Thyroid gland (tissue), 4 donors: ENCODE measurements around the gene SHANK2. TPM values are rescaled to one million over a fixed set of nuclear protein-coding genes. Genes with fewer than 3 reads are reported as not detected.

Experiments
- DNase-seq, 2 donors: peaks; one replicate each; pipeline ENCODE4 v3.0.0-alpha.2; 2019
- H3K27ac ChIP-seq, 3 donors: fragments of 200-600 bp; sonication (generic); 1 replicate in 2 of 3; 2 replicates in 1 of 3; pipeline ENCODE4 v1.5.1; 2016 to 2019; ENCODE audit warnings: mild to moderate bottlenecking in 1 of 3, moderate library complexity in 1 of 3
- H3K27me3 ChIP-seq: fragments of 200-600 bp; sonication (generic); one replicate; pipeline ENCODE4 v1.5.1; 2019
- H3K36me3 ChIP-seq, 2 donors: fragments of 200-600 bp; sonication (generic); one replicate each; pipeline ENCODE4 v1.5.1; 2016 to 2019
- H3K4me1 ChIP-seq, 2 donors: fragments of 200-600 bp; sonication (generic); one replicate each; pipeline ENCODE4 v1.5.1; 2017 to 2019
- H3K4me3 ChIP-seq, 3 donors: fragments of 200-600 bp; sonication (generic); replicated peaks in 1 of 3; 1 replicate in 2 of 3; 2 replicates in 1 of 3; pipeline ENCODE4 v1.5.1; 2016; ENCODE audit warnings: mild to moderate bottlenecking in 1 of 3
- H3K9me3 ChIP-seq: fragments of 200-600 bp; sonication (generic); one replicate; pipeline ENCODE4 v1.5.1; 2017
- POLR2A ChIP-seq, 2 donors: fragments of 450-650 bp; IDR thresholded peaks; one replicate each; pipeline ENCODE4 v1.6.1; 2017; ENCODE audit warnings: antibody characterized with exemption in 2 of 2, mild to moderate bottlenecking in 2 of 2, moderate library complexity in 1 of 2
- WGBS, 2 donors: methylation state at CpG; one replicate each; pipeline ENCODE4 v1.1.5; 2017; 5-methylcytosine and 5-hydroxymethylcytosine counted together
- intact Hi-C: fragments of 100-400 bp; cut with DNase I; formaldehyde crosslinking; loops from one replicate; pipeline ENCODE4 v1.15.1; 2023
- total RNA-seq, 4 donors: library from RNA; depleted of rRNA; stranded (reverse); fragments of >200 nt; gene quantifications; one replicate each; pipeline ENCODE4 v1.2.3, GENCODE V29; 2016
- TF ChIP-seq, protein P1 (sequence below), 6 experiments: fragments of 200-600 bp in 3 of 6; fragments of 450-650 bp in 3 of 6; sonication (generic) in 3 of 6; IDR thresholded peaks; one replicate each; pipeline ENCODE4 v1.5.1; 2016 to 2019; ENCODE audit warnings: antibody characterized with exemption in 6 of 6, mild to moderate bottlenecking in 2 of 6, inconsistent platforms in 1 of 6, moderate library complexity in 1 of 6

Gene SHANK2
- total RNA-seq, 4 donors from 2014 or later: 55.6 to 126 (median 90.8) TPM

DNA sequence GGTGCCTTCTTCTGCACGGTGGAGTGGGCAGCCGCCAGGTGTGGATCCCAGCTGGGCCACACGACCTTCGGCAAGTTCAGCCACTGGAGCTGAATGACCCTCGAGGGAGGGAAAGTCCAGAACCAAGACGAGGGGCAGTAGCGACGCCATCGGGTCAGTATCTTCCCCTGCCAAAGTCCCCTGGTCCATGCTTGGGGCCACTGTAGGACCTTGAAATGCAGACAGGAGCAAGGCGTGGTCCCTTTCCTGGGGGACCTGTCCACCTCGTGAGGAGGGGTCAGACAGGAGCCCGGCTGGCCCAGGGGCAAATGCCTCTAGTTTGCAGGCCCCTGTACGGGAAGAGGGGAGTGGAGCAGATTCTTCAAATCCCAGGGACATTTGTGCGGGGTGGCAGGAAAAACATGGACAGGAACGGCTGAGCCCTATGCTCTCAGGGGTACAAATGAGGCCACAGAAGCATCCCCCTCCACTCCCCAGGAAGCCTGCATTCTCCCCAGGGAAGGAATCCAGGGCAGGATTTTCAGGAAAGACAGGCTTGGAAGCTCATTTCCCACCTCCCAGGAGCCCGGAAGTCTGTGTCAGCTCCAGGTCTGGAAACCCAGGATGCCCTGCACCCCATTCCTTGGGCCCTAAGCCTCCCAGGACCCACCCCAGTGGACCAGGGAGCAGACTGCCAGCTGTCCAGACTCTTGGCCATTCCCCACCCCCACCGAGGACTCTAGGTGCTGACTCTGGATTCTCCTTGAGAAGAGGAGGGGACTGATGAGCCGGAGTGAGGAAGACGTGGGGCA is 6.6 kb downstream of the SHANK2 start:
- peak in 1 of 2 donors; percentile 25 for DNase-seq
- Histone ChIP-seq H3K36me3 (no peaks in the 10 kb centered on the region), H3K9me3 (no peaks in the 10 kb centered on the region), H3K4me3 (no peak overlapping the region), H3K27me3 (no peaks in the 10 kb centered on the region), H3K4me1 (peaks cover 44 to 55% of the 10 kb centered on the region in 2 donors), H3K27ac (no peak overlapping the region)
- no peak for TF ChIP-seq POLR2A (IDR thresholded peaks at IDR 0.05)
- TF ChIP-seq, protein P1, sequence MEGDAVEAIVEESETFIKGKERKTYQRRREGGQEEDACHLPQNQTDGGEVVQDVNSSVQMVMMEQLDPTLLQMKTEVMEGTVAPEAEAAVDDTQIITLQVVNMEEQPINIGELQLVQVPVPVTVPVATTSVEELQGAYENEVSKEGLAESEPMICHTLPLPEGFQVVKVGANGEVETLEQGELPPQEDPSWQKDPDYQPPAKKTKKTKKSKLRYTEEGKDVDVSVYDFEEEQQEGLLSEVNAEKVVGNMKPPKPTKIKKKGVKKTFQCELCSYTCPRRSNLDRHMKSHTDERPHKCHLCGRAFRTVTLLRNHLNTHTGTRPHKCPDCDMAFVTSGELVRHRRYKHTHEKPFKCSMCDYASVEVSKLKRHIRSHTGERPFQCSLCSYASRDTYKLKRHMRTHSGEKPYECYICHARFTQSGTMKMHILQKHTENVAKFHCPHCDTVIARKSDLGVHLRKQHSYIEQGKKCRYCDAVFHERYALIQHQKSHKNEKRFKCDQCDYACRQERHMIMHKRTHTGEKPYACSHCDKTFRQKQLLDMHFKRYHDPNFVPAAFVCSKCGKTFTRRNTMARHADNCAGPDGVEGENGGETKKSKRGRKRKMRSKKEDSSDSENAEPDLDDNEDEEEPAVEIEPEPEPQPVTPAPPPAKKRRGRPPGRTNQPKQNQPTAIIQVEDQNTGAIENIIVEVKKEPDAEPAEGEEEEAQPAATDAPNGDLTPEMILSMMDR (IDR thresholded peaks at IDR 0.05): no peak
- intact Hi-C loops: no loop called here
- WGBS, 2 donors: 68 to 69% methylated on average over 16 to 19 of the region's 19 CpGs

DNA sequence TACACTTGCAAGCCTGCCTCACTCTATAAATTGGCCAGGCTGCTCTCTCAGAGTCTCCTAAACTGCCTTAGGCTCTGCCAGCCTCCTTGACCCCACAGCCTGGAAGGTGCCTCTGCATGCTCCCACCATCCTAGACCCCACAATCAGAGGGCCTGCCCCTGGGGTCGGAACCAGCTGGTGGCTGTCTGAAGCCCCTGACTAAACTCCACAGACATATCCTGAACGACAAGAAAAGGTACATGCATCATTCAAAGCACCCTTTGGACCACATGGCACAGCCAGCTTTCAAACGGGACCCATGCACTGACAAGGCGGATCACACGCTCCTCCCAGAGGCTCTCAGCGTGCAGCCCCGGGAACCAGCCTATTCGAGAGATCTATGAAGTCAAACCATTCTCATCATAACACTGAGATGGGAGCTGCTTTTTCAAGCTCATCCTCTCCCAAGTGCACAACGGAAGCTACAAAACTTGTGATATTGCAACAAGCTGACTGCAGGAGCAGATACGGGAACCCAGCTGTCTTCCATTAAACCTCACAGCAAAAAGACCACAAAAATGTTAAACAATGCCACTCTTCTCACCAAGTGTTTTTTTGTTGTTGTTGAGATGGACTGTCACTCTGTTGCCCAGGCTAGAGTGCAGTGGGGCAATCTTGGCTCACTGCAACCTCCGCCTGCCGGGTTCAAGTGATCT is 8.1 kb downstream of the SHANK2 start:
- H3K4me3 ChIP-seq: no peak overlapping the region
- H3K4me1 ChIP-seq: peaks cover 30 to 44% of the 10 kb centered on the region in 2 donors
- no peak overlapping the region for H3K27ac ChIP-seq
- H3K27me3 ChIP-seq: no peaks in the 10 kb centered on the region
- TF ChIP-seq POLR2A (IDR thresholded peaks at IDR 0.05): no peak
- TF ChIP-seq, protein P1 (IDR thresholded peaks at IDR 0.05): no peak
- no peaks in the 10 kb centered on the region for H3K9me3 ChIP-seq
- H3K36me3 ChIP-seq: no peaks in the 10 kb centered on the region
- intact Hi-C loops: no loop called here
- 83 to 85% methylated on average over 12 of the region's 12 CpGs for WGBS, 2 donors
- DNase-seq: no peak

DNA sequence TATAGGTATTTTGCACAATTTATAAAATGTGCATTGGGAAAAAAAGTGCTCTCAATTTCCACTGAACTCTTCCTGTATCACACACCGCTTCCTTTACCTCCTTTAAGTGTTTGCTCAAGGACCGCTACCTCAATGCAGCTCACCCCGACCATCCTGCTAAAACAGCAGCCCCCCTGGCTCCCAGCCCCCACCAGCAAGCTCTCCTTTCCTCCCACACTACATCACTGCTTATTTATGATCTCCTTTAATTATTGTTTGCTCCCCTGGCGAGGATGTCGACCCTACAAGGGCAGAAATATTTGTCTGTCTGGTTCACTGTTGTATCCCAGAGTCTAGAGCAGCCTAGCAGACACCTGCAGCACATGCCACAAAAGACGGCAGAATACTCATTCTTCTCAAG is 10.0 kb downstream of the SHANK2 start:
- H3K27me3 ChIP-seq: no peaks in the 10 kb centered on the region
- H3K27ac ChIP-seq: no peak overlapping the region
- no peaks in the 10 kb centered on the region for H3K9me3 ChIP-seq

DNA sequence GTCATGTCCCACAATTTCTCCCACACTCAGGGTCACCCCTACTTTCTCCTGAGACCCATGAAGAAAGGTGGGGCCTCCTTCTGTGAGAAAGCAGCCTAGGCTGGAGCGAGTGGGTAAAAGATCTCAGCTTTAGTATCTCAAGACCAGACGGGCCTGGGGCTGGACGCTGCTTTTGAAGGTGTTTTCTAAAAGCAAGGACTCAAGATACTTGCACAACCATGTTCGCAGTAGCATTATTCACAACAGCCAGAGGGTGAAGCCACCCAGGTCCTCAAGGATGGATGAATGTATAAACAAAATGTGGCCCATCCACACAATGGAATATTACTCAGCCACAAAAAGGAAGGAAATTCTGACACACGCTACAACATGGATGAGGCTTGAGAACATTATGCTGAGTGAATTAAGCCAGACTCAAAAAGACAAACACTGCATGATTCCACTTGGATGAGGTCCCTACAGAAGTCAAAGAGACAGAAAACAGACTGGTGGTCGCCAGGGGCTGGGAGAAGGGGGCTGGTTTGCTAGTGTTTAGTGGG is 10.6 kb downstream of the SHANK2 start:
- Histone ChIP-seq H3K9me3 (no peaks in the 10 kb centered on the region), H3K27ac (no peak overlapping the region), H3K36me3 (no peaks in the 10 kb centered on the region), H3K4me3 (no peak overlapping the region), H3K4me1 (peaks cover 12 to 25% of the 10 kb centered on the region in 2 donors), H3K27me3 (no peaks in the 10 kb centered on the region)
- 90% methylated on average over 6 of the region's 6 CpGs for WGBS, 2 donors
- no peak for TF ChIP-seq POLR2A (IDR thresholded peaks at IDR 0.05)
- TF ChIP-seq, protein P1 (IDR thresholded peaks at IDR 0.05): no peak
- intact Hi-C loops: no loop called here
- no peak for DNase-seq

More for the DNA sequence above, 10.0 kb downstream of the SHANK2 start:
- no peak overlapping the region for H3K4me3 ChIP-seq
- intact Hi-C loops: no loop called here
- H3K4me1 ChIP-seq: peaks cover 12 to 25% of the 10 kb centered on the region in 2 donors
- TF ChIP-seq, protein P1 (IDR thresholded peaks at IDR 0.05): no peak
- TF ChIP-seq POLR2A (IDR thresholded peaks at IDR 0.05): no peak
- no peak for DNase-seq
- 72 to 78% methylated on average over 6 of the region's 6 CpGs for WGBS, 2 donors
- no peaks in the 10 kb centered on the region for H3K36me3 ChIP-seq
